GM18868 (cell line): Measurements from ENCODE around the gene LRG1.

Experiments
- ATAC-seq: cut with Tn5 transposase; IDR thresholded peaks from one replicate; pipeline ENCODE4 v1.9.1; 2021; ENCODE audit warnings: mild to moderate bottlenecking, moderate library complexity; ENCODE audit not compliant: unreplicated experiment

Gene LRG1

GRCh38 chr19:4539693-4540581 lies at the start of gene LRG1:
Gene LRG1 (minus strand): TSS chr19:4540036. CDS start chr19:4540013, 23 bp downstream.
- ATAC-seq, result no peak

GRCh38 chr19:4588291-4588761 lies 48.5 kb upstream of the LRG1 start:
- no peak for ATAC-seq

- ATAC-seq, result no peak
Measured at GRCh38 chr19:4587527-4587926, 47.7 kb upstream of the LRG1 start.

- no peak for ATAC-seq
Measured at GRCh38 chr19:4586691-4587090, 46.9 kb upstream of the LRG1 start.

GRCh38 chr19:4586245-4586644 lies 46.4 kb upstream of the LRG1 start:
- ATAC-seq, result no peak

GRCh38 chr19:4585556-4585955 lies 45.7 kb upstream of the LRG1 start:
- no peak for ATAC-seq

GRCh38 chr19:4584670-4585460 lies 45.0 kb upstream of the LRG1 start:
- ATAC-seq, result no peak

- no peak for ATAC-seq
Measured at GRCh38 chr19:4583961-4584669, 44.3 kb upstream of the LRG1 start.

GRCh38 chr19:4582980-4583842 lies 43.4 kb upstream of the LRG1 start:
- ATAC-seq, result no peak

GRCh38 chr19:4581666-4582553 lies 42.1 kb upstream of the LRG1 start:
- ATAC-seq, result no peak

GRCh38 chr19:4580961-4581665 lies 41.3 kb upstream of the LRG1 start:
- no peak for ATAC-seq

GRCh38 chr19:4580021-4580901 lies 40.4 kb upstream of the LRG1 start:
- no peak for ATAC-seq

- no peak for ATAC-seq
Measured at GRCh38 chr19:4579389-4579788, 39.6 kb upstream of the LRG1 start.

- ATAC-seq, result no peak
Measured at GRCh38 chr19:4578552-4579248, 38.9 kb upstream of the LRG1 start.

- no peak for ATAC-seq
Measured at GRCh38 chr19:4577020-4577782, 37.4 kb upstream of the LRG1 start.
